ENCODE results near the gene RAPGEF6.

- TF ChIP-seq POLR2A (IDR thresholded peaks at IDR 0.05) (no peak), CTCF (IDR thresholded peaks at IDR 0.05 in 4 of 5, conservative IDR thresholded peaks at IDR 0.05 in 1 of 5) (no peak)
These were observed 254.0 kb downstream of the RAPGEF6 start for GRCh38 chr5:131381021-131381420.
